Gastrocnemius medialis (tissue), 4 donors: ENCODE results near the gene TAF1B. TPM values are rescaled to one million over a fixed set of nuclear protein-coding genes. Genes with fewer than 3 reads are reported as not detected.
A peak's percentile ranks its signal among the peaks of the same experiment; 100 is the strongest.

Experiments used
- ATAC-seq, 2 donors: fragments of 150-250 bp; one replicate each; pipeline ENCODE4 v1.9.1; 2016
- DNase-seq, 2 donors: peaks; one replicate each; pipeline ENCODE4 v3.0.0-alpha.2; 2019
- H3K27ac ChIP-seq, 4 donors: fragments of 200-600 bp; sonication (generic); 1 replicate in 1 of 4; 2 replicates in 3 of 4; pipeline ENCODE4 v1.5.1; 2016 to 2018; ENCODE audit warnings: mild to moderate bottlenecking in 2 of 4, moderate library complexity in 1 of 4
- H3K27me3 ChIP-seq, 3 donors: fragments of 200-600 bp; sonication (generic) in 2 of 3; 1 replicate in 1 of 3; 2 replicates in 2 of 3; pipeline versions ENCODE4 v1.5.1 to v1.6.0; 2016 to 2019; ENCODE audit warnings: mild to moderate bottlenecking in 1 of 3, moderate library complexity in 1 of 3
- H3K36me3 ChIP-seq, 2 donors: fragments of 200-600 bp; sonication (generic) in 1 of 2; one replicate each; pipeline ENCODE4 v1.5.1; 2017 to 2018
- H3K4me1 ChIP-seq, 2 donors: fragments of 200-600 bp; sonication (generic) in 1 of 2; one replicate each; pipeline ENCODE4 v1.5.1; 2016 to 2017; ENCODE audit warnings: mild to moderate bottlenecking in 2 of 2
- H3K4me3 ChIP-seq, 4 donors: fragments of 200-600 bp; sonication (generic) in 3 of 4; 1 replicate in 1 of 4; 2 replicates in 3 of 4; pipeline ENCODE4 v1.5.1; 2016 to 2019; ENCODE audit warnings: mild to moderate bottlenecking in 2 of 4
- H3K9me3 ChIP-seq, 3 donors: fragments of 200-600 bp; sonication (generic) in 2 of 3; 1 replicate in 1 of 3; 2 replicates in 2 of 3; pipeline ENCODE4 v1.5.1; 2016 to 2019
- POLR2A ChIP-seq, 2 donors: fragments of 450-650 bp; IDR thresholded peaks; one replicate each; pipeline ENCODE4 v1.6.1; 2017; ENCODE audit warnings: antibody characterized with exemption in 2 of 2, mild to moderate bottlenecking in 2 of 2, moderate library complexity in 2 of 2
- in situ Hi-C, 4 donors: fragments of 200-750 bp; cut with MboI; loops; one replicate each; pipeline versions ENCODE4 v1.15.0 to v1.8.0; 2017; ENCODE audit warnings: low sequenced_read_pairs in 4 of 4
- intact Hi-C: fragments of 100-400 bp; cut with DNase I; formaldehyde crosslinking; loops from one replicate; pipeline ENCODE4 v1.15.1; 2023; ENCODE audit warnings: low total_unique reads
- total RNA-seq, 4 donors: library from RNA; depleted of rRNA; stranded (reverse); fragments of >200 nt; gene quantifications; one replicate each; pipeline versions ENCODE4 v1.1.0 to v1.2.3, GENCODE V29; 2016
- TF ChIP-seq, protein P1 (sequence below), 5 experiments: fragments of 450-650 bp in 3 of 5; fragments of 200-600 bp in 2 of 5; sonication (generic) in 2 of 5; IDR thresholded peaks in 4 of 5; conservative IDR thresholded peaks in 1 of 5; 1 replicate in 4 of 5; 2 replicates in 1 of 5; pipeline ENCODE4 v1.5.1; 2016 to 2019; ENCODE audit warnings: antibody characterized with exemption in 5 of 5, mild to moderate bottlenecking in 3 of 5, moderate library complexity in 3 of 5

TAF1B gene
- total RNA-seq, 4 donors from 2014 or later, result 5.0 to 8.4 (median 7.3) TPM

DNA sequence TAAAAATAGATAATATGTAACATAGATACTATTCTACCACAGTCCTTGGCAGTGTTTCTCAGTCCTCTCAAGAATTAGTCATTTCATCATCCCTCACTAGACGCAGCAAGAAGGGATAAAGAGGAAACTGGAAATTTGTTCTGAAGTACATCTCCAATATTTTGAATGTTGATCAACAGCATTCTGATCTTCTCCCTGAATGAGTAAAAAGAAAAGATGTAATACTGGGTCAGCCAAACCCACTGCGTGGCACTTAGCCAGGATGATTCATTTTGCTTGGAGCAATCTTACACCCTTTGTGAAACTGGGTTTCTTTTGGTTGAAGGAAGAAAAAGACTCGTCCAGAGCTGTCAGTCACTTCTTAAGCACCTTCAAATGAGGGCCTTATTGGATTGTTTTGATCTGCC is 54.1 kb downstream of the TAF1B start:
- in situ Hi-C loops, result no loop called here
- peak overlapping the region in 3 of 4 donors; percentile 2 to 29 (median 19) for H3K27ac ChIP-seq
- ATAC-seq, result peak; percentile 69 to 85

DNA sequence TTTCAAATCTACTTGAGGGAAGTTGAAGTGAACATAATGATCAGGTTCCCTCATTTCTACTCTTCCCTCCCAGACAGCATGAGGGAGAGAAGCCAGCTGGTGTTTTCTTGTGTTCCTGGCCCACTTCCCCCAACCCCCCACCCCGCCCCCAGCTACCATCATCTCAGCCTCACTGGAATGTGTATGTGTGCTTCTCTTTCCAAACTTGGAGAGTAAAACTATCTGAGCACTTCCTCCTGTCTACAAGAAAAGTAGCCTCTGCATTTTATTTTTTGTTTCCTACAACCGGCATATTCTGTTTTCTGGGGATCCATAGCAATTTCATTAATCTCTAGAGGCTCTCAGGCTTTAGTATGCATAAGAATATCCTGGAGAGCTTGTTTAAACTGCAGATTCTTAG is 54.6 kb downstream of the TAF1B start:
- H3K36me3 ChIP-seq, result no peaks in the 10 kb centered on the region
- peak overlapping the region in 1 of 4 donors; percentile 29 for H3K27ac ChIP-seq
- H3K4me3 ChIP-seq, result no peak overlapping the region
- intact Hi-C loops (no loop called here), in situ Hi-C loops (no loop called here)
- H3K9me3 ChIP-seq, result no peaks in the 10 kb centered on the region
- TF ChIP-seq, protein P1, sequence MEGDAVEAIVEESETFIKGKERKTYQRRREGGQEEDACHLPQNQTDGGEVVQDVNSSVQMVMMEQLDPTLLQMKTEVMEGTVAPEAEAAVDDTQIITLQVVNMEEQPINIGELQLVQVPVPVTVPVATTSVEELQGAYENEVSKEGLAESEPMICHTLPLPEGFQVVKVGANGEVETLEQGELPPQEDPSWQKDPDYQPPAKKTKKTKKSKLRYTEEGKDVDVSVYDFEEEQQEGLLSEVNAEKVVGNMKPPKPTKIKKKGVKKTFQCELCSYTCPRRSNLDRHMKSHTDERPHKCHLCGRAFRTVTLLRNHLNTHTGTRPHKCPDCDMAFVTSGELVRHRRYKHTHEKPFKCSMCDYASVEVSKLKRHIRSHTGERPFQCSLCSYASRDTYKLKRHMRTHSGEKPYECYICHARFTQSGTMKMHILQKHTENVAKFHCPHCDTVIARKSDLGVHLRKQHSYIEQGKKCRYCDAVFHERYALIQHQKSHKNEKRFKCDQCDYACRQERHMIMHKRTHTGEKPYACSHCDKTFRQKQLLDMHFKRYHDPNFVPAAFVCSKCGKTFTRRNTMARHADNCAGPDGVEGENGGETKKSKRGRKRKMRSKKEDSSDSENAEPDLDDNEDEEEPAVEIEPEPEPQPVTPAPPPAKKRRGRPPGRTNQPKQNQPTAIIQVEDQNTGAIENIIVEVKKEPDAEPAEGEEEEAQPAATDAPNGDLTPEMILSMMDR (IDR thresholded peaks at IDR 0.05 in 4 of 5, conservative IDR thresholded peaks at IDR 0.05 in 1 of 5), result no peak
- TF ChIP-seq POLR2A (IDR thresholded peaks at IDR 0.05), result no peak
- H3K4me1 ChIP-seq, result peaks cover 16 to 18% of the 10 kb centered on the region in 2 donors
- no peak for ATAC-seq
- no peaks in the 10 kb centered on the region for H3K27me3 ChIP-seq
- no peak for DNase-seq

More for the DNA sequence above, 54.1 kb downstream of the TAF1B start:
- H3K9me3 ChIP-seq, result no peaks in the 10 kb centered on the region
- H3K4me1 ChIP-seq, result peaks cover 16 to 18% of the 10 kb centered on the region in 2 donors
- no peak for TF ChIP-seq POLR2A (IDR thresholded peaks at IDR 0.05)
- TF ChIP-seq, protein P1 (IDR thresholded peaks at IDR 0.05 in 4 of 5, conservative IDR thresholded peaks at IDR 0.05 in 1 of 5), result no peak
- H3K4me3 ChIP-seq, result no peak overlapping the region
- H3K27me3 ChIP-seq, result no peaks in the 10 kb centered on the region
- intact Hi-C loops, result no loop called here
- no peaks in the 10 kb centered on the region for H3K36me3 ChIP-seq
- peak; percentile 43 to 69 for DNase-seq

DNA sequence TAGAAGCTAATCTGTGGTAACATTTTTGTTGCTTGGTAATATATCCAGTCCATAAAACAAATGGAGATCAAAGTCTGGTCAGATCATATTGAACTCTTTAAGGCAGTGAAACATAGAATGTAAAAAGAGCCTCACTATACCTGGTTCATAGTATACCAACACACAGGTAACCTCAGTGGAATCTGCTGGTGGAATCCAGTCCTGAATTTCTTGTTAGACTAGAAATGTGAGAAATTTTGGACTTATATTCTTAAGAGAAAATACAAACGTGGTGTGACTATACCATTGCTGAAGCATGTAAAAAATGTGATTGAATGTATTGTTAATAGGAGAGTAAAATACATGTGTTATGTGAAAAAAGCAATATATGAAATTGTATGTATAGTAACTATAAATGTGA is 62.1 kb downstream of the TAF1B start:
- Histone ChIP-seq H3K4me3 (no peak overlapping the region), H3K27ac (no peak overlapping the region), H3K9me3 (no peaks in the 10 kb centered on the region), H3K36me3 (no peaks in the 10 kb centered on the region), H3K27me3 (no peaks in the 10 kb centered on the region), H3K4me1 (no peaks in the 10 kb centered on the region)
- intact Hi-C loops, result no loop called here
- DNase-seq (no peak), ATAC-seq (no peak)
- in situ Hi-C loops, result no loop called here
- TF ChIP-seq, protein P1 (IDR thresholded peaks at IDR 0.05 in 4 of 5, conservative IDR thresholded peaks at IDR 0.05 in 1 of 5), result no peak
- TF ChIP-seq POLR2A (IDR thresholded peaks at IDR 0.05), result no peak

DNA sequence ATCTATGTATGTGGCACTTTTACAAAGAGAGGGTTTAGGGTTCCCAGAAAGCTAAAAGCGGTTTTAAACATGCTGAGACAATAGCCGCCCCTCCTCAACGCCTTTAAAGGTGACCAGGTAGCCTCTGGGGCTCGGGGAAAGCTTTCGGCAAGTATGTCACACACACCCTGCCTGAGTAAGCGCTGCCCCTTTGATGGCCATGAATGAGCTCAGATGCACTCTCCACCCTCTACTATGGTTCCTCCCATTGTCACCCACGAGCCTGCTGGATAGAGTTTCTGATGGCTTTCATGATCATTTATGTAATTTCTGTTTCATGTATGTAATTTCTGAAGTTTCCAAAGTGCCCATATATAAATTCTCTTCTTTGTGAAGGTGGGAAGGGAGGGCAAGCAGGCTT is 64.1 kb downstream of the TAF1B start:
- ATAC-seq, result no peak
- in situ Hi-C loops, result no loop called here
- intact Hi-C loops, result no loop called here

More for the DNA sequence above, 64.1 kb downstream of the TAF1B start:
- DNase-seq, result no peak
- Histone ChIP-seq H3K4me1 (no peaks in the 10 kb centered on the region), H3K4me3 (no peak overlapping the region), H3K9me3 (no peaks in the 10 kb centered on the region), H3K27me3 (no peaks in the 10 kb centered on the region), H3K27ac (no peak overlapping the region), H3K36me3 (no peaks in the 10 kb centered on the region)
- no peak for TF ChIP-seq POLR2A (IDR thresholded peaks at IDR 0.05)
- TF ChIP-seq, protein P1 (IDR thresholded peaks at IDR 0.05 in 4 of 5, conservative IDR thresholded peaks at IDR 0.05 in 1 of 5), result no peak
